ENCODE measurements around the gene MTHFR.
A peak's percentile ranks its signal among the peaks of the same experiment; 100 is the strongest.

MTHFR gene

DNA sequence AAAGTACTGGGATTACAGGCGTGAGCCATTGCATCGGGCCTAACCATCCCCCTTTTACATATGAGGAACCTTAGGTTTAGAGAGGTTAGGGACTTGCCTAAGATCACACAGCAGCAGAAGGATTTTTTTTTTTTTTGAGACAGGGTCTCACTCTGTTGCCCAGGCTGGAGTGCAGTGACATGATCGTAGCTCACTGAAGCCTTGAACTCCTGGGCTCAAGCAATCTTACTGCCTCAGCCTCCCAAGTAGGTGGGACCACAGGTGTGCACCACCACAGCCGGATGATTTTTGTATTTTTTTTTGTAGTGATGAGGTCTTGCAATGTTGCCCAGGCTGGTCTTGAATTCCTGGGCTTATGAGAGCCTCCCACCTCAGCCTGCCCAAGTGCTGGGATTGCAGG lies 46.0 kb downstream of the MTHFR start:
- no peak for DNase-seq (ENCODE audit: low read depth, low spot score)

- DNase-seq (ENCODE audit: low read depth, low spot score): no peak
Measured at GRCh38 chr1:11757047-11757446, 48.7 kb downstream of the MTHFR start.

DNA sequence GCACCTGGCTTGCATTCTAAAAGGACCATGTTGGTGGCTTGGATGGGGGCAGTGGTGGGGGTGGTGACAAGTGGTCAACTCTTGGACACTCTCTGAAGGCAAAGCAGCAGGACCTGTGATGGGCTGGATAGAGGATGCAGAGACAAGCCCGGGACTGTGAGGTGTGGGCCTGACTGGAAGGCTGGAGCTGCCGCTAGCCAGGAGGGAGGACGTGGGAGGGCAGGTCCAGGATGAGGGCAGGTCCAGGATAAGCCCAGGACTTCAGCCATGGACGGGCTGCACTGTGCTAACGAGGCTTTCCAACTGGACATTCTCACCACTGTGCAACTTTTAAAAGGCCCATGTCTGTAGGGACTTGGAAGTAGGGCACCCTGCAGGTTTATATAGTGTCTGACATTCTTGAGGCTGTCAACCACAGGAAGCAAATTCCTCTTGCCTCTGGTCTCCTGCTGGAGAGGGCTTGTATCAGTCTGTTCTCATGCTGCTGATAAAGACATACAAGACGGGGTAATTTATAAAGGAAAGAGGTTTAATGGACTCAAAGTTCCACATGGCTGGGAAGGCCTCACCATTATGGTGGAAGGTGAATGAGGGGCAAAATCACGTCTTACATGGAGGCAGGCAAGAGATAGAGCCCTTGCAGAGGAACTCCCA lies 52.1 kb downstream of the MTHFR start:
- DNase-seq (ENCODE audit: low read depth, low spot score): no peak

- no peak for DNase-seq (ENCODE audit: low read depth, low spot score)
Measured at GRCh38 chr1:11752359-11753088, 53.2 kb downstream of the MTHFR start.

DNA sequence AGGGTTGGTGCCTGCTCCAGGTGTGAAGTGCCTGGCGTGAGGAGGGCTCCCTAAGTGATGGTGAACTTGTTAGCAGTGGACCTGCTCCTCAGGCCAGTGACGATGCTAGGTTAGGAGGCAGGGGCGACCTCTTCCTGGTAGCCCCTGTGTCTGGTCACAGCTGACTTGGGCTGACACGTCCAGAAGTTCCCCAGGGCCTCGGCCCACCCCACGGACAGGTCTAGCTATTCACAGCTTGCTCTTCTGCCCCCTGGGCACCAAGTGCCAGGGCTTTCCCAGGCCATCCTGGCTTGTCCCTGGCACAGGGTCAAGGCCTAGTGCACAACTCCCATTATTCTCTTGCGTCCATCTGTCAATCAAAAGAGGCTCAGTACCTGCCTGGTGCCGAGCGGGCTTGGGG lies 54.7 kb downstream of the MTHFR start:
- no peak for DNase-seq (ENCODE audit: low read depth, low spot score)

- no peak for DNase-seq (ENCODE audit: low read depth, low spot score)
Measured at GRCh38 chr1:11749996-11750395, 55.8 kb downstream of the MTHFR start.

DNA sequence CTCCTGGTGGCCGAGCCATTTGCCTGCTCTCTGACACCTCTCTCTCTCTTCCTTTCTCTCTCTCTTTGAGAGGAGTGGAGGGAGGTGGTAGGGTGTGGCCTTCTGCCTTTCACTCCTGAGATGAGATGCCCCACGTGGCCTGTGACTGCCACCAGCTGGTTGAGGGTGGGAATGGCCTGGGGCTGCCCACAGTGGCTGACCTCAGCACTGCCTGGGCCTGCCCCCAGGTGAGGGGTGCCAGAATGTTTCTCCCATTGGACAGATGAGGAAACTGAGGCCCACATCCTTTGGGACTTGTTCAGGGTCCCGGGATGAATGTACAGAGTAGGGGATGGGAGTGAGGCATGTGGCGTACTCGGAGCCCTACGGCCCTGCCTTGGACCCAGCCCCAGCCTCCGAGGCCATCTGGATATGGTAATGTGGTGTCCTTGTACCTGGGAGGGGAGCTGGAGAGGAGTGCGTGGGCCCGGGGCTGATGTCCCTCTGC lies 56.5 kb downstream of the MTHFR start:
- no peak for DNase-seq (ENCODE audit: low read depth, low spot score)

- no peak for DNase-seq (ENCODE audit: low read depth, low spot score)
Measured at GRCh38 chr1:11748294-11749202, 57.2 kb downstream of the MTHFR start.

- DNase-seq (ENCODE audit: low read depth, low spot score): no peak
Measured at GRCh38 chr1:11746795-11747487, 58.8 kb downstream of the MTHFR start.

DNA sequence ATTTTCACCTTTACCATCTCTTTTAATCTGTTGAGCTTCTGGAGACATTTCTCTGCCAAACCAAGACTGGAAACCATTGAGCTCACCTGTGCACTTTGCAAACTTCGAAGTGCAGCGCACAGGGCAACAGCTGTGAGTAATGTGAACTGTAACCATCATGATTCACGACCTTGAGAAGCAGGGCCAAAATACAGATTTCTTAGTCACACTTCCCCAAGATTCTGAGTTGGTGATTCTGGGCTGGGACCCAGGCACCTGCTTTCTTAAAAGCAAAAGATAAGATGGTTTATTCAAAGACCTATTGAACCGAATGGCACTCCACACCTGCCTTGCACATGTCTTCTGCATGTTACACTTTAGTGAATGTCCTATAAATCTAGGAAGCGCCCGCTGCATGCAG lies 59.7 kb downstream of the MTHFR start:
- DNase-seq (ENCODE audit: low read depth, low spot score): no peak

- DNase-seq (ENCODE audit: low read depth, low spot score): no peak
Measured at GRCh38 chr1:11744287-11744686, 61.5 kb downstream of the MTHFR start.

GRCh38 chr1:11741919-11742558 lies 63.7 kb downstream of the MTHFR start:
- no peak for DNase-seq (ENCODE audit: low read depth, low spot score)

DNA sequence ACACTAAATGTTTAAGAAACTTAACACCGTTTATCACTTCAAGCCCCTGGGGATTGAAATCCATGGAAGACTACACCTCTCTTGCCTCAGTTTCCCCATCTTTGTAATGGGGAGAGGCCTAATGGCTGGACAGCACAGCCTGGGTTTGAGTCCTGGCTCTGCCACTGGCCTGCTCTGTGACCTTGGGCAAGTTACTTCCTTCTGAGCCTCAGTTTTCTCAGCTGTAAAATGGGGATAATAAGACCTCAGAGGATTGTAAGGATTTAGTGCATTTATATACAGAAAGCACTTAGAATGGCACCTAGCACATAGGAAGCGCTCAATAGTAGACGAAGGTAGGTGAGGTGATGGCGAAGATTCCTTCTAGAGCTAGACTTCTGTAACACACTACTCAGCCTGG lies 64.3 kb downstream of the MTHFR start:
- DNase-seq (ENCODE audit: low read depth, low spot score): no peak

- DNase-seq (ENCODE audit: low read depth, low spot score): no peak
Measured at GRCh38 chr1:11740258-11741192, 65.2 kb downstream of the MTHFR start.

DNA sequence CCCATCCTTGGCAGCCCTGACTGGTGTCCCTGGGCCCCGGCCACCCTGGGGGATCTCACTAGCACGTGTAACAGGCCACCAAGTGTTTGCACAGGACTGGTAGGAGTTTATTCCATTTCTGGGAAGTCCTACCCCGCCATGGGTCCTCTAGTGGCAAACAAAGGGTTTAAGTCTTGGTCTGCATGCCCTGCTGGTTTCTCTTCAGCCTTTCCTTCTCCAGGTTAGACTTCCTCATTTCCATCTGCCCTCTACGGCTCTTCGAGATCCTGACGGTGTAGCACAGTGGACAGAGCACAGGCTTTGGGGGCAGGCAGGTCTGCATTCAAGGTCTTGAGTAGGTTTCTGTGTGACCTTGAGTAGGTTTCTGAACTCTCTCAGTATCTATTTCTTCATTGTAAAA lies 67.0 kb downstream of the MTHFR start:
- no peak for DNase-seq (ENCODE audit: low read depth, low spot score)

DNA sequence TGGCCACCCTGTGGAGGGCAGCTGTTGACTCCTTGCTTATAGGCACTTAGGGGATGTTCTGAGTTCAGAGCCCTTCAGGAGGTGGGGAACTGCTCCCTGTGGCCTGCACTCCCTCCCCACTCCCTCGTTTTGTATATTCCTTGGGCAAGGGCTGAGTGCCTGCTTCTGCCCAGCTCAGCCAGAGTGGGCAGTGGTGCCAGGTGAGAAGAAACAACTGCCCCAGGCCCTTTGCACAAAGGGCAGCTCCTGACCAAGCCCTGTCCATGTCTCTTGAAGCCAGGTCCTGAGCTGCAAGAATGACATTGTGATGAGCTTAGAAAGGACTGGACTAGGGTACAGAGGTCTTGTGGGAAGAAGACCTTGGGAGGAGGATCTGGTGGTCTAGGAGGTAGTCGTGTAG lies 67.7 kb downstream of the MTHFR start:
- no peak for DNase-seq (ENCODE audit: low read depth, low spot score)

DNA sequence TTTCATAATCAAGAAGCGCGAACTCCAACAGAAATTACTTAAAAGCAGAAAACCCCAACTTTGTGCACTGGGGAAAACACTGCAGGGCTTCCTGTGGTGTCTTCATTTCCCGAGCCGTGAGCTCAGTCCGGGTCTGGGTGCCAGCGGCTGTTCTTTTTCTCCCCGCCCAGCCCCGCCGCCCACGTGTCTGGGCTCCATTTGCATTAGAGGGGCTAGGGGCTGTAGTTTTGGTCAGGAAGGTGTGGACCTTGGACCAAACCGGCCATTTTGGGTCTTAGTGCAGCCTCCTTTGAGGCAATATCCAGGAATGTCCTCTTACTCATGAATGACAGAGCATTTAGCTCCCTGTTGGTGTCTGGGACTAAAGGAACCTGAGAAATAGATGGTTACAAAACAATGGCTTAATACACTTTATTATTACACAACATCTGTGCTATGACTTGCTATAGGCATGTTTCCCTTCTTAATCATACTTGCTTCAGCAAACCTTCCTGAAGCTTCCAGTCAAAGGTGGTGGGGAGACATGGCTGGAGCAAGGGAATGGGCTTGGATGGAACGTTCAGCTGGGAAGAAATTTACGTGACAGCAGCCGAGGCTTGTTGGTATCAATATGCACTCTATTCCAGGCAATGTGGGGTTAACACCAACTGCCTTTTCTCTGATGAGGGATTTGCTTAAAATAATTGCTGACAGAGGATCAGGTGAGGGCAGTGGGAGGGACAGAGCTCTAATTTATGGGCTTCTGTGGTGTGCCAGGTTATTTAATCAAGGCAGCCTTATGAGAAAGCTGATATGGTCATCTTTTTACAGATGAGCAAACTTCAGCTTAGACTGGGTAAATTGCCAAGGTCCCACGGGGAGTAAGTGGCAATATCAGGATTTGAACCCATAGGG lies 68.8 kb downstream of the MTHFR start:
- DNase-seq (ENCODE audit: low read depth, low spot score): no peak

- DNase-seq (ENCODE audit: low read depth, low spot score): peak; percentile 82
Measured at GRCh38 chr1:11735854-11736745, 69.7 kb downstream of the MTHFR start, which contains the start of gene AGTRAP. Gene AGTRAP (plus strand): TSS chr1:11736136. CDS start chr1:11736209, 73 bp downstream.
